ENCODE measurements around the gene PSTPIP1. TPM values are rescaled to one million over a fixed set of nuclear protein-coding genes. Genes with fewer than 3 reads are reported as not detected.

The PSTPIP1 gene
- total and polyA plus RNA-seq, 2 of the 8 experiments (the other 6 are each of a cell fraction or from before 2014, with no cell fraction given): 1.6 to 1.8 TPM

DNA sequence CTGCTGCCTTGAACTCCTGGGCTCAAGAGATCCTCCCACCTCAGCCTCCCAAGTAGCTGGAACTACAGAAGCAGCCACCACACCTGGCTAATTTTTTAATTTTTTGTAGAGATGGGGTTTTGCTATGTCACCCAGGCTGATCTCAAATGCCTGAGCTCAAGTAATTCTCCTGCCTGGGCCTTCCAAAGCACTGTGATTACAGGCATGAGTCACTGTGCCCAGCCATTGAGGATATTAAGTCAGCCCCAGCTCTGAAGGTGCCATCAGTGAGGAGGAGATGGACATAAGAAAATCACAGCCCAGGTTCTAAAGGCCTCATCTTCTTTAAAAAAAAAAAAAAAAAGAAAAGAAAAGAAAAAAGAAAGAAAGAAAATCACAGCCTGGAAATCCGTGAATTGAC, 26.6 kb upstream of the PSTPIP1 start:
- no peaks in the 10 kb centered on the region for H3K36me3 ChIP-seq (ENCODE audit: control insufficient read depth in 2 of 4, insufficient read depth in 4 of 4, low read length in 3 of 4)
- no peak overlapping the region for H3K27ac ChIP-seq (ENCODE audit: low read depth, low read length)
- H2BK5ac ChIP-seq (ENCODE audit: low read depth, low read length): no peak overlapping the region
- H2BK120ac ChIP-seq (replicated peaks; ENCODE audit: low read depth, low read length): no peak overlapping the region
- H2AK5ac ChIP-seq (ENCODE audit: low read depth, low read length): no peak overlapping the region
- H2BK12ac ChIP-seq (ENCODE audit: low read depth, low read length): no peak overlapping the region
- H3K79me1 ChIP-seq (ENCODE audit: low read depth, low read length): no peaks in the 10 kb centered on the region
- H2BK15ac ChIP-seq (ENCODE audit: low read length): no peak overlapping the region
- TF ChIP-seq SP2 (IDR thresholded peaks at IDR 0.05; ENCODE audit: low read length) (no peak), RAD21 (IDR thresholded peaks at IDR 0.05 in 1 of 2, conservative IDR thresholded peaks at IDR 0.05 in 1 of 2; ENCODE audit: low read depth in 2 of 2, low read length in 2 of 2) (no peak), CBX8 (IDR thresholded peaks at IDR 0.05; ENCODE audit: borderline replicate concordance, low read depth, low read length) (no peak), SP1 (IDR thresholded peaks at IDR 0.05; ENCODE audit: low read depth, low read length) (no peak), HDAC2 (IDR thresholded peaks at IDR 0.05; ENCODE audit: borderline replicate concordance in 1 of 2, low read depth in 2 of 2, low read length in 2 of 2) (no peak), RNF2 (IDR thresholded peaks at IDR 0.05; ENCODE audit: borderline replicate concordance, low read depth, low read length, missing control alignments, poor library complexity, severe bottlenecking) (no peak), BACH1 (IDR thresholded peaks at IDR 0.05; ENCODE audit: low read length) (no peak), KDM1A (IDR thresholded peaks at IDR 0.05; ENCODE audit: borderline replicate concordance, low read length) (no peak)
- TF ChIP-seq, protein P1, sequence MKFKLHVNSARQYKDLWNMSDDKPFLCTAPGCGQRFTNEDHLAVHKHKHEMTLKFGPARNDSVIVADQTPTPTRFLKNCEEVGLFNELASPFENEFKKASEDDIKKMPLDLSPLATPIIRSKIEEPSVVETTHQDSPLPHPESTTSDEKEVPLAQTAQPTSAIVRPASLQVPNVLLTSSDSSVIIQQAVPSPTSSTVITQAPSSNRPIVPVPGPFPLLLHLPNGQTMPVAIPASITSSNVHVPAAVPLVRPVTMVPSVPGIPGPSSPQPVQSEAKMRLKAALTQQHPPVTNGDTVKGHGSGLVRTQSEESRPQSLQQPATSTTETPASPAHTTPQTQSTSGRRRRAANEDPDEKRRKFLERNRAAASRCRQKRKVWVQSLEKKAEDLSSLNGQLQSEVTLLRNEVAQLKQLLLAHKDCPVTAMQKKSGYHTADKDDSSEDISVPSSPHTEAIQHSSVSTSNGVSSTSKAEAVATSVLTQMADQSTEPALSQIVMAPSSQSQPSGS (IDR thresholded peaks at IDR 0.05; ENCODE audit: low read length): no peak
- ChIA-PET POLR2A (ENCODE audit: partially characterized antibody) (no interaction called here), CTCF (ENCODE audit: partially characterized antibody) (interaction anchor here (0.7 kb wide), 1 partner anchor 712 kb away, joined by 3 read pairs; no protein-coding TSS in a partner anchor)
- no peak overlapping the region for H3K9ac ChIP-seq (replicated peaks in 1 of 4; ENCODE audit: extremely low read depth in 1 of 4, low read depth in 3 of 4, low read length in 3 of 4)
- no peak overlapping the region for H3K14ac ChIP-seq (ENCODE audit: insufficient read length)
- no peak overlapping the region for H4K8ac ChIP-seq (ENCODE audit: extremely low read depth, insufficient read depth, low read length)
- H3K4me2 ChIP-seq (ENCODE audit: insufficient read depth in 1 of 2, low read depth in 2 of 2, low read length in 2 of 2): no peak overlapping the region
- H3K9me3 ChIP-seq (ENCODE audit: insufficient read depth in 2 of 2, low read depth in 1 of 2, low read length in 1 of 2): no peaks in the 10 kb centered on the region
- H3K18ac ChIP-seq (ENCODE audit: extremely low read depth, low read length): no peak overlapping the region
- no peak overlapping the region for H4K91ac ChIP-seq (replicated peaks; ENCODE audit: insufficient read length, low read length)
- peaks cover 0 to 2% of the 10 kb centered on the region in 2 experiments for H4K20me1 ChIP-seq (replicated peaks in 1 of 2; ENCODE audit: control insufficient read depth in 1 of 2, insufficient read depth in 2 of 2, low read length in 2 of 2)
- H3K4me1 ChIP-seq (replicated peaks in 1 of 4; ENCODE audit: control insufficient read depth in 3 of 4, insufficient read depth in 4 of 4, low read length in 3 of 4): no peaks in the 10 kb centered on the region
- H3K23ac ChIP-seq (ENCODE audit: insufficient read length): no peak overlapping the region
- no peak overlapping the region for H2BK20ac ChIP-seq (ENCODE audit: low read length)
- no CpG with 5 or more reads among the region's 1 CpG for WGBS, 2 experiments (ENCODE audit: extremely low coverage in 1 of 2, insufficient coverage in 1 of 2, insufficient read length in 1 of 2, insufficient replicate concordance in 2 of 2, low coverage in 1 of 2, low lambda C conversion rate in 2 of 2, missing lambda C conversion rate in 1 of 2)
- no peak overlapping the region for H2AFZ ChIP-seq (ENCODE audit: low read length)
- H3K56ac ChIP-seq (replicated peaks; ENCODE audit: insufficient read length, low read depth, low read length): no peak overlapping the region
- H3K79me2 ChIP-seq (ENCODE audit: control insufficient read depth in 1 of 2, insufficient read depth in 2 of 2, low read length in 2 of 2): no peaks in the 10 kb centered on the region
- no peak overlapping the region for H3K4me3 ChIP-seq (ENCODE audit: extremely low read depth in 1 of 4, insufficient read depth in 2 of 4, low read depth in 3 of 4, low read length in 4 of 4)
- no peak overlapping the region for H4K5ac ChIP-seq (ENCODE audit: insufficient read length, low read depth, low read length)
- H3K27me3 ChIP-seq (replicated peaks in 1 of 4; ENCODE audit: control insufficient read depth in 3 of 4, extremely low read depth in 1 of 4, insufficient read depth in 3 of 4, low read length in 3 of 4): 0 out of 7 replicates have a peak, but pooled peaks cover 0 to 1% (median 0%) of the 10 kb centered on the region in 4 experiments
- FAIRE-seq: no peak
- H3K23me2 ChIP-seq (ENCODE audit: low read depth, low read length): no peaks in the 10 kb centered on the region
- DNase-seq (ENCODE audit: low read depth in 1 of 2, low spot score in 2 of 2): no peak
- no peak overlapping the region for H3K4ac ChIP-seq (replicated peaks; ENCODE audit: insufficient read length, low read depth, low read length)
